ENCODE data around the gene EMSY.

- TF ChIP-seq CTCF (IDR thresholded peaks at IDR 0.05) (peak in 1 of 6 experiments; percentile 3), POLR2A (IDR thresholded peaks at IDR 0.05) (no peak)
Observed at GRCh38 chr11:76579056-76579751, 134.4 kb downstream of the EMSY start.

Measured in Peyer's patch (tissue), 4 donors.